GM19328 (cell line): ENCODE results near the gene RSPO3.

Experiments
- ATAC-seq: cut with Tn5 transposase; IDR thresholded peaks from one replicate; pipeline ENCODE4 v1.9.1; 2021; ENCODE audit warnings: mild to moderate bottlenecking, moderate library complexity; ENCODE audit not compliant: unreplicated experiment

The RSPO3 gene

GRCh38 chr6:127111526-127111925 is 6.9 kb upstream of the RSPO3 start:
- no peak for ATAC-seq

DNA sequence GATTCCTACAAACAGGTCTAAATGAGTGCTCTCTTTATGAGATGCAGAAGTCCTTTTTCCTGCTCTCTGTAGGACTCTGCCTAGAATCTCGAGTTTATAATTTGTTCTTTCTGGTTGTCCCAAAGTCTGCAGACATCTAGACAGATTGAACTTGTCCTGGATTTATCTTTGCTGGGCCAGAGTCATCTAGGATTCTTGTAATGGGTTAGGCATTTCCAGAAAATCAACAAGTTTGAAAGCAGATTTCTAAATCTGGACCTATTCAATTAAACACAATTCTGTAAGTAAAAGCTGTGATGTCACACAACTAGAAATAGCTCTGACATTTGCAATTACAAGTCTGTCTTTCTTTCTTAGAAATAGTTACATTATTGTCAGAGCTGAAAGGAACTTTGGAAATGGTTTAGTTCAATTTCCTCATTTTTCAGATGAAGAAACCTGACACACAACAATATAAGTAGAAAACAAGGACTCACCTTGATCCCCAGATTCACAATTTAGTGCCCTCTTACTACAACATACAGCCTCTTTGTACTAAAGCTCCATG is 4.2 kb upstream of the RSPO3 start:
- ATAC-seq = no peak

- ATAC-seq = no peak
Observed at GRCh38 chr6:127115084-127115655, 3.3 kb upstream of the RSPO3 start.

DNA sequence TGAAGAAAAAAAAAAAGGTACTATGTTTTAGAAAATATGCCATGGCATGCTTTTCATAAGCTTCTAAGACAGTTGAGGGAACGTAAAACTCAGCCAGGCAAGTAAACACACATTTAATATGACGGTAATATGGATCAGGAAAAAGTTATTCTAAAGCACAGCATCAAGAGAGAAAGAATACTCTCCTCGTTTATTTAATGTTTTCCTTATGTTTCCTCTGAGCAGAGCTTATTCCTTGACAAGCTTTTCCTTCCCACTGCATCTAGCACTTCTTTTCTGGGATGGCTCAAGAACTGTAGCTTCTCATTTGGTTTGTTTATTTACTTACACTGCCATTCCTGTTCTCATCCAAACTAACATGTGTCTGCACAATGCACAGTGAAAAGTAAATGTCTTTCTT is 2.7 kb upstream of the RSPO3 start:
- no peak for ATAC-seq

DNA sequence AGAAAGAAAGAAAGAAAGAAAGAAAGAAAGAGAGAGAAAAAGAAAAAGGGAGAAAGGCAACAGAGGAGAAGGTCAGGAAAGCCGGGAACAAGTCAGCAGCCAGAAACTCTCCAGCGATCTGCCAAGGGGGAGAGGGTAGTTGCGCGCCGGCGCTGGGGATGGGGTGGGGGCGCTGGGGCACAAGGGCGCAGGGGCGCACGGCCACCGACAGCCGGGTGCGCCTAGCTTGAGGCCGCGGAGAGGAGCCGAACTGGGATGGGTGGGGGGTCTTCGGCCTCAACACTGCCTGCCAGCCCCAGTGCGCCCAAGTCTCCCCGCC is 533 bp upstream of the RSPO3 start:
- no peak for ATAC-seq

DNA sequence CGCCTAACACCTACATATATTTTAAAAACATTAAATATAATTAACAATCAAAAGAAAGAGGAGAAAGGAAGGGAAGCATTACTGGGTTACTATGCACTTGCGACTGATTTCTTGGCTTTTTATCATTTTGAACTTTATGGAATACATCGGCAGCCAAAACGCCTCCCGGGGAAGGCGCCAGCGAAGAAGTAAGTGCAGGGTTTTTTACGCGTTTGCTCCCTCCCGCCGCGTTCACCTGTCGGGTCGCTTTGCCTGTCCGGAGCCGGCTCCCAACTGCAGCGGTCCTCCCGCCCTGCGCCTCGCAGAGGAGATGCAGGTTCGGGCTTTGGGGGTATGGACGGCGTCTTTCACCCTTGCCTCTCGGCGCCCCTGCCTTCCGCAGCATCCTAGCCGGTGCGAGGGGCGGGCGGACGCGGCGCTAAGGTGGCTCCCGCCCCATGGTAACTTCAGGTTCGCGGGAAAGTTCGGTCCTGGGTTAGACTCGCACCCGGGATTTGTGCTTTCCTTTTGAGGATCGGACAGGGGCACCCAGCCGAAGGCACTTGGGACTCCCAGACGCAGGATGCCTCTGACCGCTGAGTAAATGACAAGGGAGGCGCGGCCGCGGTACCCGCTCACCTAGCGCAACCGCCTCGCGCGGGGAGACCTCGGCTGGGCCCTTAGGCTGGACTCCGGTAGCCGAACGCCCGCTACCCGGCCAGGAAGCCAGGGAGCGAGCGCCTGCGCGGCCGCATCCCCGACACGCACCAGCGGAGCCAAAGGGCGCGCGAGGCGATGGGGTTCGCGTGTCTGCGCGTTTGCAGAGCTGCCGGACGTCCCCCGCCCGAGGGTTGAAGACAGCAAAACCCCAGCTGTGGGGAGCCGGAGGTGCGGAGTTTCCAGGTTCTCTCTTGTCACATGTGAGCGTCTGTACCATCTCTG is 891 bp downstream of the RSPO3 start:
- no peak for ATAC-seq

GRCh38 chr6:127120023-127120786 is 1.7 kb downstream of the RSPO3 start:
- no peak for ATAC-seq

- peak; percentile 75 for ATAC-seq
Observed at GRCh38 chr6:127120787-127121636, 2.5 kb downstream of the RSPO3 start.

- no peak for ATAC-seq
Observed at GRCh38 chr6:127121637-127121960, 3.1 kb downstream of the RSPO3 start.

DNA sequence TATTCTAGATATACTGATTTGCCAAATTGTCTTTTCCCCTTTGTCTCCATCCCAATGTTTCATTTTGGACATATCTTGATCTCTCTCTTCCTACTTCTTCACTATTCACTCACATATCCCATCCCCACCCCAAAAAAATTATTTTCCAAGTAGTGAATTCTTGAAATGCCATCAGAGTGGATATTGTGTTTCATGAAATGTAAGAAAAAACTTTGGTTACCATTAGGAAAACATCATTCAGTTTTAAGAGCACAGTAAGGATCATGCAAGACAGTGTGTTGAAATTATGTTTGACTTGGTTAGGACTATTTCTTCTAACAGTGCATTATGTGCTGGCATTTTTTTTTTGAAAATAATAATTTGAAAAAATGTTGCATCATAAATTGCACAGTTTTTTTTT is 5.7 kb downstream of the RSPO3 start:
- no peak for ATAC-seq

DNA sequence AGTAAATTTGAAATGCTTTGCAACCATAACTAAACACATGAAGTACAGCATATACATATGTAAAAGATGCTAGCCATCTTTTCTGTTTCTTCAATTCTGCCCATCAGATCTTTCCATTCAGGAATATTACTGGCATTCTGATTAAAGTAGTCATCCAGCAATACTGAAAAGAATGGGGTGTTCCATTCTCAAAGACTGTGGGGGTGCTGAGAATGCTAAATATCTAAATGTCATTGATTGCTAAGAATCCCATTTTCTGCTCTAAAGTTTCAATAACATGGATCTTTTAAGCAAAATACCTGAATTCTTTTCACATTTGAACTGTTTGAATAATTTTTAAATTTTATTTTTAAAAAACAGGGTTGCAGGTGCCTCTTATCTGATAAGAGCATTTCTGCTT is 6.2 kb downstream of the RSPO3 start:
- ATAC-seq = no peak

GRCh38 chr6:127128066-127128465 is 9.6 kb downstream of the RSPO3 start:
- no peak for ATAC-seq

DNA sequence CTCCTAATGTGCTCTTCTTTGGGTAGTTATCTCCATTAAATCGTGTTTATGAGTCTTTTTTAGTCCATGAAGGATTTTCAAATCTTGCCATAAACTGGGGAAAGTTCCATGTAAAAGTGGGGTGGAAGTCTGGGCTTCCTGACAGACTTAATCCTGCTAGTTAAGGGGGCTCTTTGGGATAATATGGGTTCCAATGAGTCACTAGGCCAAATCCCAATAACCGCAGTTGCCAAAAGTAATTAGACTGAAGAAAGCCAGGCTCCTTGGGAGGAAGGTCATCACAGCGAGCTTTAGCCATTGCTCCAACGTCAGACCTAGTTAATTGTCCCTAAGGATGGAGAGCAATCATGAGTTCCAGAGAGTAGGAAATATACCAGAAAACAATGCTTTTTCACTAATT is 10.8 kb downstream of the RSPO3 start:
- ATAC-seq = no peak

DNA sequence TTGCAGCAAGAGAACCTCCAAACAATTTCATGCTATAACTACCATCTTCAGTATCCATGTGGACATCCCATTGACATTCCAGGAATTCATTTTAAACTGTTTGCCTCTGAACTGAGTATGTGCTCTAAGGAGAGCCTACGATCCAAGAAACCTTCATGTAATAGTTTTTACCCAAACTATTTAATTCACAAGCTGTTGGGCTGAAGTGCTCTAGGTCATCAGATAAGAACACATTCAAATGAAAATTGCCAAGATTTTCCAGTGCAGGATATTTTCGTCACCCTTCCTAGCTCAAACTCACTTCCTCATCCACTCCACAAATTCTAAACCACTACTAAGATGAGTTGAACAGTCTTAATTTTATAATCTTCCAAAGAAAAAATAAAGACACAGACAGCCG is 12.8 kb downstream of the RSPO3 start:
- no peak for ATAC-seq

DNA sequence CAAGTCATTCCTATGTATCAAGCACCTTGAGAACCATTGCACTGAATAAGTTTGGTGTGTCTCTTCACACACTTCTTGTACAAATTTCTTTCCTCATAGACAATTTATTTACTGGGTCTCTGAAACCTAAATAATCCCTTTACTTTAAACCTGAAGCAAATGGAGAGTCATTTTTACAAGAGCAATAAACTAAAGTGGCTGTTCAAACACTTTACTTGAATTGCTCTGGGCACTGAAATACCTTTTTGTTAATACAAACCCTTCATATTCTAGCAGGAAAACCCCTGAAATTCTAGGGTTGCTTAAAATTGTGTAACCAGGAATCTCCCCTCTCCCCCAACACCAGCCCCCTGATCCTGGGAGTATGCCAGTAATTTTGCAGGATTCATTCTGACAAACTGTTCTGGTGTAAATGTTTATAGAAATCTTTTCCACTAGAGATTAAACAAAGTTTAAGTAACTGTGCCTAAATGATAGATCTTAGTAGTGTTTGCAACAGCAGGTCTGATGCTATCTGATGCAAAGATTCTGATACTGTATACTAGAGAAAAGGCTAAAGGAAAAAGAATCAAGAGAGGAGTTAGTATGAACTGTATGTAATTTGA is 13.4 kb downstream of the RSPO3 start:
- no peak for ATAC-seq

DNA sequence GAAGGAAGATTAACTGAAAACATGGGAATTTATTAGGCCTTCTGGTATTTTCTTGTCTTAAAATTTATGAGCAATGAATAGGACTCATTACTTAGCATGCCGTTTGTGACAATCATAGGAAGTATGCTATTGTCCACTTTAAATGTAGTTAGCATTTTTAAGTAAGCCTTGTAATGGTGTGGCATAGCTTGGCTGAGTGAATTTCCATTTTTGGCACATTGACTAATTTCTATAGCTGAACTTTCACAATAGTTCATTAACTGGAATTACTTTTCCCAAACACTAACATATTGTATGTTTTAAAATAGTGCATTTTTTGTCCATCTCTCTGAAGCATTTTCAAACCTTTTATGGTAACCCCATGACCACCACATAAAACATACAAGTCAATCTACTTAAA is 15.7 kb downstream of the RSPO3 start:
- no peak for ATAC-seq

GRCh38 chr6:127136786-127137185 is 18.3 kb downstream of the RSPO3 start:
- no peak for ATAC-seq

DNA sequence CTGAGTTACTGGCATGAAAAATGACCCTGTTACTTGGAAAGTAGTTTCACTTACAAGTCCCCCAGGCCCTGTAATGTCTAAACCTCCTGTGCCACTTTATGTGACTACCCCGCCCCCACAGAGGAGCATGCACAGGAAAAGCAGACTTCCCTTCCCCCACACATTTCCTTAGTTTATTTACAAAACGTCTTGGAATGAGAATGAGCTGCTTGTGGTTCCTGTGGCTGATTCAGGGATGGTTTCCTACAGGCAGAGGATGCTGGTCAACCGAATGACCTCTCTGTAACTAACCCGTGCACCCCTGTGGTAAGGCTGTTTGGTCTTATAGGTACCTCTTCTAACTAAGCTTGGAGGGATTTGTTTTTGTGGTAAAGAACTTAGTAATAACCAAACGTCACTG is 28.5 kb downstream of the RSPO3 start:
- no peak for ATAC-seq

- ATAC-seq = no peak
Observed at GRCh38 chr6:127147534-127147933, 29.1 kb downstream of the RSPO3 start.

GRCh38 chr6:127148511-127148910 is 30.0 kb downstream of the RSPO3 start:
- no peak for ATAC-seq

DNA sequence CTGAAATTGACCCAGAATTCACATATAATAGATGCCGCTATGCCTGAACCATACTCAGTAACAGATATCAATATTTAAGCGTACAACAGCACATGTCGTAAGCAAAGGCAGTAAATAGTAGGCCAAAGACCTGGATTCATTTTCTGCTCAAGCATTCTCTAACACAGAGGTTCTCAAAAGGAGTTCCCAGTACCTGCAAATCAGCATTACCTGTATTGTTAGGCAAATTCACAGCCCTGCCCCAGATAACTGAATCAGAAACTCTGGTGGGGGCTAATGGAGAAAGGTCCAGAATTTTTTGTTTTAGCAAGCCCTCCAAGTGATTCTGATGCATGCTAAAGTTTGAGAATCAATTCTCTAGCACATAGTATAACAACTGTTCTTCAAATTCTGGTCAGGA is 36.0 kb downstream of the RSPO3 start:
- no peak for ATAC-seq
